Measurements from ENCODE around the gene GK2. TPM values are rescaled to one million over a fixed set of nuclear protein-coding genes. Genes with fewer than 3 reads are reported as not detected.

Gene GK2
- not detected in 2 replicates for total RNA-seq

DNA sequence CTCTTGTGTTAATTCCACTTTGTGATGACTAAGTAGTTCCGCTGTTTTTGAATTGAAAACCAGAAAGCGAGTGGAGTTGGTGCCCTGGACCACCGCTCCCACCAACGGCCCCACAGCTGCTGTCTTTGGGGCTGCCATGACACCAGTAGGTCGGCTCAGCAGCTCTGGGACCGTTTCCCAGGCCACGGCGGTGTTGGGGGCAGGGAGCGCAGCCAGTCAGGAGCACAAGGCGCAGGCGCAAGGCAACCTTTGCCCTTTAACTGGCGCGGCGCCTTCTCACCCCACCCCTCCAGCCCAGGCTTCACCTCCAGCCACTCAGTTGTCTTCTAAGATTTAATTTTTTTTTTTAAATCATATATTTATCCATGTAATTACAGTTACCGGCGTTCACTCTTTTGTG, at the start of gene GK2:
Gene GK2 (minus strand): TSS at position 166 of the 400 bp plus-strand sequence. CDS start 28 bp downstream, at position 138.

Other genes starting within 250 kb of the GK2 start
- gene NAA11, start 82.2 kb downstream of the GK2 start, total RNA-seq, result not detected in 2 replicates

All from nasal cavity respiratory epithelium epithelial cell of viscerocranial mucosa (primary cell).